ENCODE measurements around the gene UNC13A. TPM values are rescaled to one million over a fixed set of nuclear protein-coding genes. Genes with fewer than 3 reads are reported as not detected.

Gene UNC13A
- total RNA-seq, 1 donor from 2014 or later: 1.2 TPM

GRCh38 chr19:17722655-17723240, 34.6 kb upstream of the UNC13A start:
- Histone ChIP-seq H3K4me3 (ENCODE audit: insufficient read depth, low read depth, low read length) (no peak overlapping the region), H4K20me1 (ENCODE audit: insufficient read depth, low read length) (peaks cover 57% of the 10 kb centered on the region), H3K79me2 (ENCODE audit: insufficient read depth, low read length) (peaks cover 73% of the 10 kb centered on the region), H3K4me1 (ENCODE audit: insufficient read depth, low read length) (peaks cover 24% of the 10 kb centered on the region), H3K9ac (ENCODE audit: low read length) (no peak overlapping the region), H2AFZ (ENCODE audit: low read depth, low read length) (no peak overlapping the region), H3K4me2 (ENCODE audit: low read length) (no peak overlapping the region), H3K27me3 (ENCODE audit: insufficient read depth, low read length) (no peaks in the 10 kb centered on the region), H3K9me3 (ENCODE audit: insufficient read depth, low read depth, low read length) (no peaks in the 10 kb centered on the region), H3K27ac (ENCODE audit: low read depth, low read length) (no peak overlapping the region), H3K36me3 (ENCODE audit: insufficient read depth, low read length) (peaks cover 4% of the 10 kb centered on the region)
- Mint-ChIP-seq H3K36me3 (ENCODE audit: low read depth, unreplicated experiment) (peaks cover 7% of the 10 kb centered on the region), H3K4me3 (ENCODE audit: unreplicated experiment) (no peak overlapping the region), H3K27me3 (ENCODE audit: low read depth, unreplicated experiment) (no peaks in the 10 kb centered on the region), H3K9me3 (ENCODE audit: unreplicated experiment) (no peaks in the 10 kb centered on the region), H3K4me1 (ENCODE audit: low read depth, unreplicated experiment) (peaks cover 24% of the 10 kb centered on the region), H3K27ac (ENCODE audit: unreplicated experiment) (peak overlapping the region; percentile 75)
- no peak for TF ChIP-seq EZH2 (IDR thresholded peaks at IDR 0.05; ENCODE audit: insufficient read depth, low read length)
- no peak for TF ChIP-seq CTCF (IDR thresholded peaks at IDR 0.05; ENCODE audit: insufficient read depth, low read depth, low read length)
- no peak for DNase-seq (ENCODE audit: low read depth)
- no peak for FAIRE-seq

- Histone ChIP-seq H4K20me1 (ENCODE audit: insufficient read depth, low read length) (peaks cover 52% of the 10 kb centered on the region), H2AFZ (ENCODE audit: low read depth, low read length) (no peak overlapping the region), H3K27ac (ENCODE audit: low read depth, low read length) (no peak overlapping the region), H3K27me3 (ENCODE audit: insufficient read depth, low read length) (no peaks in the 10 kb centered on the region), H3K4me2 (ENCODE audit: low read length) (peak overlapping the region; percentile 99), H3K9ac (ENCODE audit: low read length) (peak overlapping the region; percentile 83), H3K9me3 (ENCODE audit: insufficient read depth, low read depth, low read length) (no peaks in the 10 kb centered on the region), H3K4me1 (ENCODE audit: insufficient read depth, low read length) (peaks cover 24% of the 10 kb centered on the region), H3K79me2 (ENCODE audit: insufficient read depth, low read length) (peaks cover 72% of the 10 kb centered on the region), H3K4me3 (ENCODE audit: insufficient read depth, low read depth, low read length) (no peak overlapping the region), H3K36me3 (ENCODE audit: insufficient read depth, low read length) (peaks cover 4% of the 10 kb centered on the region)
- peak overlapping the region; percentile 75 for H3K27ac Mint-ChIP-seq (ENCODE audit: unreplicated experiment)
- DNase-seq (ENCODE audit: low read depth) (no peak), FAIRE-seq (no peak)
- no peak for TF ChIP-seq CTCF (IDR thresholded peaks at IDR 0.05; ENCODE audit: insufficient read depth, low read depth, low read length)
- TF ChIP-seq EZH2 (IDR thresholded peaks at IDR 0.05; ENCODE audit: insufficient read depth, low read length): no peak
- H3K9me3 Mint-ChIP-seq (ENCODE audit: unreplicated experiment): no peaks in the 10 kb centered on the region
- peaks cover 7% of the 10 kb centered on the region for H3K36me3 Mint-ChIP-seq (ENCODE audit: low read depth, unreplicated experiment)
- no peaks in the 10 kb centered on the region for H3K27me3 Mint-ChIP-seq (ENCODE audit: low read depth, unreplicated experiment)
- H3K4me1 Mint-ChIP-seq (ENCODE audit: low read depth, unreplicated experiment): peaks cover 24% of the 10 kb centered on the region
- H3K4me3 Mint-ChIP-seq (ENCODE audit: unreplicated experiment): peak overlapping the region; percentile 93
These were observed 33.7 kb upstream of the UNC13A start for GRCh38 chr19:17721821-17722220.

GRCh38 chr19:17721111-17721628, 33.0 kb upstream of the UNC13A start:
- DNase-seq (ENCODE audit: low read depth) (no peak), FAIRE-seq (no peak)
- Histone ChIP-seq H3K9me3 (ENCODE audit: insufficient read depth, low read depth, low read length) (no peaks in the 10 kb centered on the region), H3K36me3 (ENCODE audit: insufficient read depth, low read length) (peaks cover 4% of the 10 kb centered on the region), H3K4me1 (ENCODE audit: insufficient read depth, low read length) (peaks cover 24% of the 10 kb centered on the region), H3K4me2 (ENCODE audit: low read length) (peak overlapping the region; percentile 99), H3K27me3 (ENCODE audit: insufficient read depth, low read length) (no peaks in the 10 kb centered on the region), H3K4me3 (ENCODE audit: insufficient read depth, low read depth, low read length) (peak overlapping the region; percentile 80), H3K27ac (ENCODE audit: low read depth, low read length) (no peak overlapping the region), H4K20me1 (ENCODE audit: insufficient read depth, low read length) (peaks cover 52% of the 10 kb centered on the region), H3K79me2 (ENCODE audit: insufficient read depth, low read length) (peaks cover 67% of the 10 kb centered on the region), H2AFZ (ENCODE audit: low read depth, low read length) (no peak overlapping the region), H3K9ac (ENCODE audit: low read length) (peak overlapping the region; percentile 83)
- Mint-ChIP-seq H3K36me3 (ENCODE audit: low read depth, unreplicated experiment) (peaks cover 7% of the 10 kb centered on the region), H3K4me3 (ENCODE audit: unreplicated experiment) (peak overlapping the region; percentile 93), H3K4me1 (ENCODE audit: low read depth, unreplicated experiment) (peaks cover 24% of the 10 kb centered on the region), H3K27ac (ENCODE audit: unreplicated experiment) (peak overlapping the region; percentile 75), H3K27me3 (ENCODE audit: low read depth, unreplicated experiment) (no peaks in the 10 kb centered on the region), H3K9me3 (ENCODE audit: unreplicated experiment) (no peaks in the 10 kb centered on the region)
- TF ChIP-seq EZH2 (IDR thresholded peaks at IDR 0.05; ENCODE audit: insufficient read depth, low read length): no peak
- no peak for TF ChIP-seq CTCF (IDR thresholded peaks at IDR 0.05; ENCODE audit: insufficient read depth, low read depth, low read length)
